IPS-11a (cell line): ENCODE data around the gene ANXA11.

ENCODE experiments used
- H3K4me3 ChIP-seq: one replicate; pipeline ENCODE4 v1.5.1; 2013; ENCODE audit warnings: low read depth, low read length, control low read depth

ANXA11 gene

DNA sequence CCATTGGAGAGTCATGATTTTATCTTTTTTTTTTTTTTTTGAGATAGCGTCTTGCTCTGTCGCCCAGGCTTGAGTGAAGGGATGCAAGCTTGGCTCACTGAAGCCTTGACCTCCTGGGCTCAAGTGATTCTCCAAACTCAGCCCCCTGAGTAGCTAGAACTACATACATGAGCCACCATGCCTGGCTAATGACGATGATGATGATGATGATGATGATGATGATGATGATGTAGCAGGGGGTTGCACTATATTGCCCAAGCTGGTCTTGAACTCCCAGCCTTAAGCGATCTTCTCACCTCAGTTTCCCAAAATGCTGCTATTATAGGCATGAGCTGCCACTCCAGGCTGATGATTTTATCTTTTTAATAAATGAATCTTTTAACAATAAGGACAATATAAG, 86.7 kb downstream of the ANXA11 start:
- H3K4me3 ChIP-seq = no peak overlapping the region

DNA sequence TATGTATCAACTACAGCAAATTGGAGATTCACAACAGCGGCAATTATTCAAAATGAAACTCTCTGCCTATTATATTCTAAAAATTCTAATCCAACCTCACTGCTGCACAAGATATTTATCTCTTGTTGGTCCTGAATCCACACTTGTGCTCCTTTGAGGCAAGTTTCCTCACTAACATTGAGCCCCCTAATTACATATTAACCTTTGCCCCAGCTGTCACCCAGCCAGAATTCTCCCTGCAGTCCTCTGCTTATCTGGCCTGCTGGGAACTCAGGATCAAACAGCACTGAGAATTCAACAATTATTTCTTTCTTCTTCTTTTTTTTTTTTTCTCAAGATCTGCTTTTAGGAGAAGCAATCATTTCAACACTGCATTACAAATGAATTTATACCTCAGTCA, 94.4 kb downstream of the ANXA11 start:
- H3K4me3 ChIP-seq = no peak overlapping the region

DNA sequence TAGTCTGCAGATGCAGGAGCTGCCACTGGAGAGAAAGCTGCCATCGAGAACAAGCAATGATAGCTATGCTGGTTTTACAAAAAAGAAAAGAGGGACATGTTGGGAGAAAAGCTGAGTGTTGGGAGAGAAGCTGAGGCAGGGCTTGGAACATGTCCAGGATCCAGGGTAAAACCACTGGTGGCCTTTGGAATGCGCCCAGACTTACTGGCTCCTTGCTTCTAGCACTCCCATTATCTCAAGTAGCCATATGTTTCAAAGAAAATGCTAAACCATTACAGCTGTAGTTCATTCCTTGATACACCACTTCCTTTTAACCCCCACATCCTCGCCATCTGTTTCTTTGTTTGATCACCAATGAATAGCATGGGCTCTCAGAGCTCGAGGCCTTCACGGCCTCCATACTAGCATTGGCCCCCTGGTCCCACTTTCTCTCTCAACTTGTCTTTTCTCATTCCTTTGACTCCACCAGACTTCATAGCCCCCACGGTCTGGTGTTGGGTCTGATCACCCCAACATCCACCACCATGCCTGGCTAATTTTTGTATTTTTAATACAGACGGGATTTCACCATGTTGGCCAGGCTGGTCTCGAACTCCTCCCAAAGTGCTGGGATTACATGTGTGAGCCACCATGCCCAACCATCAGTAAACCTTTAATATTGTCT, 96.6 kb downstream of the ANXA11 start:
- no peak overlapping the region for H3K4me3 ChIP-seq

DNA sequence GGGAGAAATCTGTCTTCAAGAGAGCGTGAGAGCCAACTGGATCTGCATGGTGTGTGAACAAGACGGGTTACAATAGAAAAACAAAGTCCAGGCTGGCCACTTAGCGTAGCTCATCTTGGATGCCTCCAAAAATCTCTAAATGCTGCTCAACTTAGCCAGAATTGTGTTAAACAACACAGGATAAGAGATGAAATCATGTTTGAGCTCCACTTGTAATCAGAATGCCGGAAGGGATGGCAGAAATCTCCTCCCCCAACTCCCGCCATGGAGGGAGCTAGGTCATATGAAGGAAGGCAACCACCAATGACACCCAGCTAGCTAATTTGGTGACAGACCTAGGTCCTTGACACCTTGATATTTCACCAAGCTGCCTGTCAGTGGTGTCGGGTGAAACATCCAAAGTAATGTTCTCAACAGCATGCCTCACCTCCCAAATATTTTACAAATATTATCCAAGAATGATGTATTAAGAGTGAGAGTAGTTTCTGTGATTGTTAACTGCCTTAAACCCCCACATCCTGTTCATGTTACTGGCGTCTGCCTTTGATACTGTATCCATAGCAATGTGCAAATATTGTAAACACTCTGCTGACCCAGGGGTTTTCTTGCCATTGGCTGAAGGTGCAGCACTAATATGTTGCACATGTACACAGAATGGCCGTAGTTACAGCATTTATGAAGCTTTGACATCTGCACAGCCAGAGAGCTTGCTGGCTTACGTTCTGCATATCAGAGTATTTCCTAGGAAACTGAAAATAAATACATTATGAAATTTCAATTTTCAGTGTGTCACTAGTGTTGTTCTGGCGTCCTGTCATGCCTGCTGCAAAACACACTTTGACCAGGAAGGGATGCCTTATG, 101.0 kb downstream of the ANXA11 start:
- no peak overlapping the region for H3K4me3 ChIP-seq
